Heart left ventricle (tissue), 16 donors: Measurements from ENCODE around the gene ZG16B. TPM values are rescaled to one million over a fixed set of nuclear protein-coding genes. Genes with fewer than 3 reads are reported as not detected.

ENCODE experiments used
- ATAC-seq, 4 donors: fragments of 200-7000 bp; cut with Tn5 transposase; one replicate each; pipeline ENCODE4 v1.9.1; 2020 to 2022; ENCODE audit warnings: moderate library complexity in 4 of 4, mild to moderate bottlenecking in 3 of 4, moderate number of reproducible peaks in 1 of 4
- DNase-seq, 5 donors: peaks; one replicate each; pipeline ENCODE4 v3.0.0-alpha.2; 2020
- H3K27ac ChIP-seq, 12 donors: fragments of 200-600 bp; sonication (generic) in 4 of 12; one replicate each; pipeline versions ENCODE4 v1.5.0 to v1.8.0; 2016 to 2022; ENCODE audit warnings: mild to moderate bottlenecking in 2 of 12
- H3K27me3 ChIP-seq, 9 donors: fragments of 200-600 bp; sonication (generic) in 2 of 9; one replicate each; pipeline versions ENCODE4 v1.5.1 to v1.8.0; 2016 to 2022; ENCODE audit warnings: mild to moderate bottlenecking in 3 of 9
- H3K36me3 ChIP-seq, 9 donors: fragments of 200-600 bp; sonication (generic) in 2 of 9; one replicate each; pipeline versions ENCODE4 v1.5.0 to v1.8.0; 2018 to 2022; ENCODE audit warnings: mild to moderate bottlenecking in 2 of 9
- H3K4me1 ChIP-seq, 12 donors: fragments of 200-600 bp; sonication (generic) in 4 of 12; one replicate each; pipeline versions ENCODE4 v1.5.0 to v1.8.0; 2016 to 2022; ENCODE audit warnings: mild to moderate bottlenecking in 3 of 12
- H3K4me3 ChIP-seq, 12 donors: fragments of 200-600 bp; sonication (generic) in 4 of 12; one replicate each; pipeline versions ENCODE4 v1.5.0 to v1.8.0; 2017 to 2022; ENCODE audit warnings: mild to moderate bottlenecking in 9 of 12, moderate library complexity in 4 of 12
- H3K9me3 ChIP-seq, 12 donors: fragments of 200-600 bp; sonication (generic) in 4 of 12; one replicate each; pipeline versions ENCODE4 v1.5.0 to v1.8.0; 2016 to 2022; ENCODE audit warnings: mild to moderate bottlenecking in 1 of 12
- CTCF ChIP-seq, 12 donors: fragments of 200-600 bp; sonication (generic) in 4 of 12; IDR thresholded peaks; one replicate each; pipeline versions ENCODE4 v1.5.0 to v1.8.0; 2018 to 2022; ENCODE audit warnings: antibody characterized with exemption in 12 of 12, mild to moderate bottlenecking in 5 of 12
- POLR2A ChIP-seq, 2 donors: fragments of 450-650 bp; IDR thresholded peaks; one replicate each; pipeline ENCODE4 v1.6.1; 2017; ENCODE audit warnings: antibody characterized with exemption in 2 of 2, mild to moderate bottlenecking in 2 of 2, moderate library complexity in 2 of 2
- WGBS, 4 donors: extraction: QIAGEN DNeasy Blood & Tissue Kit in 2 of 4; methylation state at CpG; one replicate each; pipeline versions ENCODE4 v1.1.5 to v1.1.7; 2013 to 2018; 5-methylcytosine and 5-hydroxymethylcytosine counted together
- intact Hi-C, 10 donors: fragments of 100-400 bp; cut with DNase I; formaldehyde crosslinking; loops; one replicate each; pipeline versions ENCODE4 v1.11.1 to v1.14.2; 2022
- polyA plus RNA-seq, 2 donors: library from polyadenylated mRNA; stranded (reverse); fragments of 200-250 nt; gene quantifications; one replicate each; pipeline ENCODE4 v1.2.3, GENCODE V29; 2013
- total RNA-seq, 9 donors: library from RNA; depleted of rRNA in 2 of 9; stranded (reverse); fragments of >200 nt in 2 of 9; fragmentation: NEBNext Ultra II Directional in 3 of 9; extraction: Animal tissue kit (Norgen Biotek cat#: 25700) in 3 of 9; gene quantifications; one replicate each; pipeline versions ENCODE4 v1.1.0 to v1.2.4, GENCODE V29; 2016 to 2023
- donor health status: ischemic (EF 13 %, LVEDD 7.1; RV severe dilation, severe dysfunction).
- donor health status: healthy with polysubstance abuse.
- donor health status: DM: no; HTN: yes; CAD: no.
- donor health status: DM: no; HTN: no; CAD: no.
- donor health status: ischemic (EF 25% LVEDD 6.9; RV normal size, moderate dysfunction).
- donor health status: ischemic (EF 25% LVEDD 5.7; RV mildly dilated, moderate dysfunction).
- donor health status: healthy.
- donor health status: DM: yes; HTN: yes; CAD: no.
- donor health status: ischemic (EF 35%, LVEDD 5.7; RV mildly dilated, moderate dysfunction).
- donor health status: nonischemic (EF 11% LVEDD 7.7; RV severe dilation, severe dysfunction).
- donor health status: DM: yes; HTN: yes; CAD: no.
- donor health status: PGD.
- donor health status: ischemic (EF 29% LVEDD 5.4; RV normal size, mild dysfunction).
- donor health status: nonischemic (EF 23%, LVEDD 6.1; RV moderate dilation, normal function).

The ZG16B gene
- total and polyA plus RNA-seq, 11 donors, result 0.50 to 3.0 TPM; not detected in 9

DNA sequence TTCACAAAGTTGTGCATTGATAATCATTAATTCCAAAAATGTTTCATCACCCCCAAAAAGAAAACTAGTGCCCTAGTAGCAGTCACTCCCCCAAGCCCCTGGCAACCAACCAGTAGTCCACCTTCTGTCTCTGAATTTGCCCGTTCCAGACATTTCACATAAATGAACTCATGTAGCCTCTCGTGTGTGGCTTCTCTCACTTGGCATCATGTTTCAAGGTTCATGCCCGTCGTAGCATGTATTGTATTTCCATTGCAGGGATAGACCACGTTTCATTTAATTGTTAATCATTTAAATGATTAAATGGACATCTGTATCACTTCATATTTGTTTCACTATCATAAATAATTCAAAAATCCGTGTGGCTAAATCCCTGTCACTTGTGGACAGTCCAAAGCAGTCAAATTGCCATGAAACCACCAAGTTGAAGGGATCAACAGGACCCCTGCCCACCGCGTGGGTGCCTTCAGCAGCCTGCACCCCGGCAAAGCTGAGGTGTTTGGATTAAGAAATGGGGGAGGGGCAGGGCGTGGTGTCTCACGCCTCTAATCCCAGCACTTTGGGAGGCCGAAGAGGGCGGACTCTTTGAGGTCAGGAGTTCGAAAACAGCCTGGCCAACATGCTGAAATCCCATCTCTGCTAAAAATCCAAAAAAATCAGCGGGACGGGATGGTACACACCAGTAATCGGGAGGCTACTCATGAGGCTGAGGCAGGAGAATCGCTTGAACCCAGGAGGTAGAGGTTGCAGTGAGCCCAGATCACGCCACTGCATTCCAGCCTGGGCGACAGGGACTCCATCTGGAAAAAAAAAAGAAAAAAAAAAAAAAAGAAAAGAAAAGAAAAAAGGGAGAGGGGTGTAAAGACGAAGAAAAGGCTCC is 44.2 kb downstream of the ZG16B start:
- ATAC-seq, result peak in 1 of 4 donors; percentile 12
- intact Hi-C loops, result loop anchor here in 8 of 10 donors (2.0 to 10.0 kb wide), 6 partner anchors 31 to 91 kb away; partner anchors contain the start of genes FLYWCH1 (in 2 of the 8), KREMEN2 (in 1 of the 8) and PAQR4 (in 1 of the 8)
- no peak overlapping the region for H3K4me3 ChIP-seq
- no peaks in the 10 kb centered on the region for H3K27me3 ChIP-seq
- peak overlapping the region in 1 of 12 donors; percentile 32 for H3K27ac ChIP-seq
- H3K9me3 ChIP-seq, result no peaks in the 10 kb centered on the region
- peaks cover 0 to 8% (median 1%) of the 10 kb centered on the region in 12 donors for H3K4me1 ChIP-seq
- DNase-seq, result no peak
- no peak for TF ChIP-seq CTCF (IDR thresholded peaks at IDR 0.05)
- no peak for TF ChIP-seq POLR2A (IDR thresholded peaks at IDR 0.05)
- 56 to 65% (median 60%) methylated on average over 21 of the region's 21 CpGs for WGBS, 4 donors
- no peaks in the 10 kb centered on the region for H3K36me3 ChIP-seq

- WGBS, 4 donors, result 12 to 14% (median 13%) methylated on average over 25 of the region's 25 CpGs
- Histone ChIP-seq H3K27me3 (no peaks in the 10 kb centered on the region), H3K27ac (peak overlapping the region in 1 of 12 donors; percentile 32), H3K4me3 (no peak overlapping the region), H3K4me1 (peaks cover 0 to 8% (median 1%) of the 10 kb centered on the region in 12 donors), H3K9me3 (peaks cover 0 to 4% (median 0%) of the 10 kb centered on the region in 12 donors), H3K36me3 (no peaks in the 10 kb centered on the region)
- peak; percentile 94 to 99 (median 98) for ATAC-seq
- intact Hi-C loops, result loop anchor here in 8 of 10 donors (2.0 to 10.0 kb wide), 7 partner anchors 30 to 90 kb away; partner anchors contain the start of genes FLYWCH1 (in 2 of the 8), KREMEN2 (in 1 of the 8) and PAQR4 (in 1 of the 8)
- TF ChIP-seq CTCF (IDR thresholded peaks at IDR 0.05) (peak; percentile 87 to 98 (median 93)), POLR2A (IDR thresholded peaks at IDR 0.05) (no peak)
- peak; percentile 80 to 89 (median 85) for DNase-seq
Measured at GRCh38 chr16:2874912-2875362, 44.8 kb downstream of the ZG16B start.

DNA sequence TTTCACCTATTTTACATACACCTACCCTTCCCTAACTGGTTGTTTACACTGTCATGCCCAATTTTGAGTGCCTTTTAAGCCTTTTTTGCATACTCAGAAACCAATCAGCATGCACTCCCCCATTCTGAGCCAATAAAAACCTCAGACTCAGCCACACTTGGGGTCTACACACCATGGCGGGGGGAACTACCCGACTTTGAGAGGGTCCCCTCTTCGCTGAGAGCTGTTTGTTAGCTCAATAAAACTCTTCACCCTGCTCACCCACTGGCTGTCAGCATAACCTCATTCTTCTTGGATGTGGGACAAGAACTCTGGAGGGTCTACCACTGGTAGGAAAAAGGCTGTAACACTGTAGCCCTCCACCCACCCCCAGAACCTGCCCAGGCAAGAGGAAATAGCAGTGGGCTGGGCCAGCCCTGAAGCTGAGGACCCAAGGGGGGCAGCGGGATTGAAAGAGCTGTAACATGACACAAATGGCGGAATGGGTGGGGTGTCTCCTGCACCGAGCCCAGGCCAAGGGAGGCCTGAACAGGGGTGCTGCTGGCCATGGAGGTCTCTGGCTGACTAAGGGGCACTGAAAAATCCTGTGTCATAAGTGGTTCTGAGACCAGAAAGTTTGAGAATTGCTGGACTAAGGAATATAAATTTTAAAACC is 49.9 kb downstream of the ZG16B start:
- ATAC-seq, result no peak
- intact Hi-C loops, result loop anchor here in 2 of 10 donors (5.0 to 10.0 kb wide), 2 partner anchors 37 to 85 kb away; partner anchors contain the start of genes KREMEN2 (in 1 of the 2) and PAQR4 (in 1 of the 2)
- TF ChIP-seq CTCF (IDR thresholded peaks at IDR 0.05), result no peak
- TF ChIP-seq POLR2A (IDR thresholded peaks at IDR 0.05), result no peak
- Histone ChIP-seq H3K4me1 (peaks cover 0 to 17% (median 8%) of the 10 kb centered on the region in 12 donors), H3K27ac (no peak overlapping the region), H3K9me3 (peaks cover 0 to 4% (median 0%) of the 10 kb centered on the region in 12 donors), H3K36me3 (no peaks in the 10 kb centered on the region), H3K4me3 (no peak overlapping the region), H3K27me3 (no peaks in the 10 kb centered on the region)
- no peak for DNase-seq
- WGBS, 4 donors, result 86 to 90% (median 87%) methylated on average over 6 of the region's 6 CpGs

Other genes starting within 250 kb of the ZG16B start
- 10 to 100 TPM in 6 of 9 donors, 1 to 10 TPM in 3; 9.1 to 24.3 (median 11.1) TPM for gene KCTD5, start 147.8 kb upstream of the ZG16B start, total RNA-seq
- gene KCTD5, start 147.8 kb upstream of the ZG16B start, polyA plus RNA-seq, result 10 to 100 TPM in 1 of 2 donors, 1 to 10 TPM in 1; 6.2 to 15.7 TPM
- 1 to 10 TPM in 1 of 9 donors, under 1 TPM in 5, not detected in 3; 0.19 to 1.3 (median 0.53) TPM for gene PRSS27, start 110.1 kb upstream of the ZG16B start, total RNA-seq
- gene PRSS27, start 110.1 kb upstream of the ZG16B start, polyA plus RNA-seq, result under 1 TPM; 0.25 to 0.38 TPM
- gene SRRM2, start 77.7 kb upstream of the ZG16B start, total RNA-seq, result 100 to 1,000 TPM; 112 to 315 (median 233) TPM
- gene SRRM2, start 77.7 kb upstream of the ZG16B start, polyA plus RNA-seq, result 100 to 1,000 TPM; 196 to 540 TPM
- gene ELOB, start 53.0 kb upstream of the ZG16B start, total RNA-seq, result 1,000 to 10,000 TPM in 1 of 9 donors, 100 to 1,000 TPM in 8; 213 to 1,067 (median 294) TPM
- gene ELOB, start 53.0 kb upstream of the ZG16B start, polyA plus RNA-seq, result 100 to 1,000 TPM; 462 to 926 TPM
- not detected for gene PRSS33, start 42.7 kb upstream of the ZG16B start, total RNA-seq
- gene PRSS33, start 42.7 kb upstream of the ZG16B start, polyA plus RNA-seq, result not detected
- gene PRSS41, start 31.8 kb upstream of the ZG16B start, total RNA-seq, result not detected
- not detected for gene PRSS41, start 31.8 kb upstream of the ZG16B start, polyA plus RNA-seq
- not detected for gene PRSS21, start 13.1 kb upstream of the ZG16B start, total RNA-seq
- gene PRSS21, start 13.1 kb upstream of the ZG16B start, polyA plus RNA-seq, result not detected
- gene PRSS22, start 27.9 kb downstream of the ZG16B start, total RNA-seq, result not detected
- not detected for gene PRSS22, start 27.9 kb downstream of the ZG16B start, polyA plus RNA-seq
- 10 to 100 TPM; 20.1 to 64.1 (median 22.6) TPM for gene FLYWCH2, start 52.9 kb downstream of the ZG16B start, total RNA-seq
- gene FLYWCH2, start 52.9 kb downstream of the ZG16B start, polyA plus RNA-seq, result 10 to 100 TPM; 35.3 to 53.4 TPM
- 10 to 100 TPM; 26.3 to 48.4 (median 34.2) TPM for gene FLYWCH1, start 81.6 kb downstream of the ZG16B start, total RNA-seq
- gene FLYWCH1, start 81.6 kb downstream of the ZG16B start, polyA plus RNA-seq, result 10 to 100 TPM; 28.3 to 29.1 TPM
- under 1 TPM in 1 of 9 donors, not detected in 8; 0.27 TPM for gene KREMEN2, start 134.0 kb downstream of the ZG16B start, total RNA-seq
- not detected for gene KREMEN2, start 134.0 kb downstream of the ZG16B start, polyA plus RNA-seq
- 10 to 100 TPM in 1 of 9 donors, 1 to 10 TPM in 8; 6.9 to 16.3 (median 9.0) TPM for gene PAQR4, start 139.0 kb downstream of the ZG16B start, total RNA-seq
- gene PAQR4, start 139.0 kb downstream of the ZG16B start, polyA plus RNA-seq, result 10 to 100 TPM in 1 of 2 donors, 1 to 10 TPM in 1; 8.1 to 15.2 TPM
- 10 to 100 TPM in 1 of 9 donors, 1 to 10 TPM in 4, under 1 TPM in 4; 0.72 to 11.9 (median 1.2) TPM for gene PKMYT1, start 150.1 kb downstream of the ZG16B start, total RNA-seq
- 1 to 10 TPM; 1.3 to 2.5 TPM for gene PKMYT1, start 150.1 kb downstream of the ZG16B start, polyA plus RNA-seq
- 1 to 10 TPM in 2 of 9 donors, under 1 TPM in 7; 0.13 to 2.0 (median 0.75) TPM for gene CLDN9, start 182.6 kb downstream of the ZG16B start, total RNA-seq
- 1 to 10 TPM in 1 of 2 donors, under 1 TPM in 1; 0.62 to 1.7 TPM for gene CLDN9, start 182.6 kb downstream of the ZG16B start, polyA plus RNA-seq
- not detected for gene CLDN6, start 187.9 kb downstream of the ZG16B start, total RNA-seq
- gene CLDN6, start 187.9 kb downstream of the ZG16B start, polyA plus RNA-seq, result under 1 TPM in 1 of 2 donors, not detected in 1; 0.04 TPM
- 100 to 1,000 TPM in 3 of 9 donors, 10 to 100 TPM in 6; 27.8 to 289 (median 92.4) TPM for gene TNFRSF12A, start 190.1 kb downstream of the ZG16B start, total RNA-seq
- 100 to 1,000 TPM; 260 to 824 TPM for gene TNFRSF12A, start 190.1 kb downstream of the ZG16B start, polyA plus RNA-seq
- gene HCFC1R1, start 193.6 kb downstream of the ZG16B start, total RNA-seq, result 10 to 100 TPM; 32.8 to 66.7 (median 50.5) TPM
- gene HCFC1R1, start 193.6 kb downstream of the ZG16B start, polyA plus RNA-seq, result 100 to 1,000 TPM in 1 of 2 donors, 10 to 100 TPM in 1; 54.6 to 189 TPM
- gene THOC6, start 193.7 kb downstream of the ZG16B start, total RNA-seq, result 10 to 100 TPM in 4 of 9 donors, 1 to 10 TPM in 5; 6.9 to 14.0 (median 9.4) TPM
- 10 to 100 TPM; 15.4 to 23.0 TPM for gene THOC6, start 193.7 kb downstream of the ZG16B start, polyA plus RNA-seq
- not detected for gene BICDL2, start 206.6 kb downstream of the ZG16B start, total RNA-seq
- under 1 TPM in 1 of 2 donors, not detected in 1; 0.07 TPM for gene BICDL2, start 206.6 kb downstream of the ZG16B start, polyA plus RNA-seq
- gene MMP25, start 216.3 kb downstream of the ZG16B start, total RNA-seq, result 1 to 10 TPM in 3 of 9 donors, under 1 TPM in 6; 0.32 to 3.0 (median 0.90) TPM
- gene MMP25, start 216.3 kb downstream of the ZG16B start, polyA plus RNA-seq, result 1 to 10 TPM in 1 of 2 donors, under 1 TPM in 1; 0.97 to 1.3 TPM
- gene IL32, start 235.3 kb downstream of the ZG16B start, total RNA-seq, result 100 to 1,000 TPM in 1 of 9 donors, 10 to 100 TPM in 8; 20.6 to 241 (median 48.9) TPM
- gene IL32, start 235.3 kb downstream of the ZG16B start, polyA plus RNA-seq, result 10 to 100 TPM; 60.2 to 63.4 TPM